ENCODE results near the gene NOB1.

GRCh38 chr16:69699915-69700314 lies 54.8 kb downstream of the NOB1 start:
- TF ChIP-seq CTCF (conservative IDR thresholded peaks at IDR 0.05; ENCODE audit: low read depth, low read length), result no peak
- no peak for TF ChIP-seq EZH2phosphoT487 (IDR thresholded peaks at IDR 0.05; ENCODE audit: borderline replicate concordance, low read length)

Data from PC-3 (cell line).